GM12878 (cell line): ENCODE measurements around the gene ZBED4. TPM values are rescaled to one million over a fixed set of nuclear protein-coding genes. Genes with fewer than 3 reads are reported as not detected.

Experiments used
- BACH1 ChIP-seq: fragments of 450-650 bp; IDR thresholded peaks from 2 replicates; pipeline ENCODE4 v1.6.1; 2017; ENCODE audit warnings: mild to moderate bottlenecking, borderline replicate concordance
- BRCA1 ChIP-seq: IDR thresholded peaks from 2 replicates; pipeline ENCODE4 v1.6.1; 2011; ENCODE audit warnings: low read depth, low read length, improper control_type of control experiment
- ETV6 ChIP-seq, 2 experiments: fragments of 450-650 bp in 1 of 2; IDR thresholded peaks in 1 of 2; conservative IDR thresholded peaks in 1 of 2; 2 replicates each; pipeline ENCODE4 v1.6.1; 2014; ENCODE audit warnings: antibody characterized with exemption in 1 of 2, borderline replicate concordance in 1 of 2, low read depth in 1 of 2, mild to moderate bottlenecking in 1 of 2, moderate library complexity in 1 of 2
- IKZF2 ChIP-seq, 2 experiments: fragments of 450-650 bp; IDR thresholded peaks; 2 replicates each; pipeline ENCODE4 v1.6.1; 2017; ENCODE audit warnings: mild to moderate bottlenecking in 2 of 2, moderate library complexity in 2 of 2
- JUND ChIP-seq: IDR thresholded peaks from 2 replicates; pipeline ENCODE4 v1.6.1; 2012; ENCODE audit warnings: low read depth, mild to moderate bottlenecking, low read length, improper control_type of control experiment, moderate library complexity
- RCOR1 ChIP-seq: conservative IDR thresholded peaks from 2 replicates; pipeline ENCODE4 v1.6.1; 2012; ENCODE audit warnings: low read depth, low read length, improper control_type of control experiment
- STAT3 ChIP-seq: IDR thresholded peaks from 2 replicates; pipeline ENCODE4 v1.6.1; 2011; ENCODE audit warnings: low read depth, low read length, improper control_type of control experiment
- ZNF24 ChIP-seq: fragments of 450-650 bp; IDR thresholded peaks from 2 replicates; pipeline ENCODE4 v1.6.1; 2017; ENCODE audit warnings: antibody characterized with exemption, mild to moderate bottlenecking
- ZNF274 ChIP-seq: IDR thresholded peaks from one replicate; pipeline ENCODE4 v1.8.0; 2011; ENCODE audit not compliant: insufficient read length, insufficient read depth
- polyA plus RNA-seq, 11 experiments: library from polyadenylated mRNA; depleted of rRNA in 4 of 11; unstranded in 6 of 11; stranded (reverse) in 5 of 11; fragments of >200 nt; fragmentation: Nextera tagmentation in 4 of 11; fragmentation: Illumina TruSeq in 1 of 11; extraction: Ambion mirVana in 4 of 11; extraction: Trizol in 1 of 11; gene quantifications; 1 replicate in 1 of 11; 2 replicates in 10 of 11; pipeline versions ENCODE4 v1.2.1 to v1.2.3, GENCODE V29; 2011 to 2016; ENCODE audit warnings: inconsistent platforms in 2 of 11, missing spikeins in 2 of 11, low read depth in 1 of 11
- total RNA-seq, 4 experiments: library from RNA; depleted of rRNA in 3 of 4; stranded (reverse); fragments of >200 nt in 3 of 4; fragmentation: Illumina TruSeq in 1 of 4; extraction: Trizol in 1 of 4; gene quantifications; 2 replicates each; pipeline versions ENCODE4 v1.2.1 to v1.2.3, GENCODE V29; 2013 to 2021
- TF ChIP-seq, protein P1 (sequence below): fragments of 450-650 bp; IDR thresholded peaks from 2 replicates; pipeline ENCODE4 v1.6.1; 2017; ENCODE audit warnings: mild to moderate bottlenecking, moderate library complexity

Gene ZBED4
- total and polyA plus RNA-seq, 10 of the 15 experiments (the other 5 are each of a cell fraction or from before 2014, with no cell fraction given) = 2.3 to 21.6 (median 12.8) TPM

DNA sequence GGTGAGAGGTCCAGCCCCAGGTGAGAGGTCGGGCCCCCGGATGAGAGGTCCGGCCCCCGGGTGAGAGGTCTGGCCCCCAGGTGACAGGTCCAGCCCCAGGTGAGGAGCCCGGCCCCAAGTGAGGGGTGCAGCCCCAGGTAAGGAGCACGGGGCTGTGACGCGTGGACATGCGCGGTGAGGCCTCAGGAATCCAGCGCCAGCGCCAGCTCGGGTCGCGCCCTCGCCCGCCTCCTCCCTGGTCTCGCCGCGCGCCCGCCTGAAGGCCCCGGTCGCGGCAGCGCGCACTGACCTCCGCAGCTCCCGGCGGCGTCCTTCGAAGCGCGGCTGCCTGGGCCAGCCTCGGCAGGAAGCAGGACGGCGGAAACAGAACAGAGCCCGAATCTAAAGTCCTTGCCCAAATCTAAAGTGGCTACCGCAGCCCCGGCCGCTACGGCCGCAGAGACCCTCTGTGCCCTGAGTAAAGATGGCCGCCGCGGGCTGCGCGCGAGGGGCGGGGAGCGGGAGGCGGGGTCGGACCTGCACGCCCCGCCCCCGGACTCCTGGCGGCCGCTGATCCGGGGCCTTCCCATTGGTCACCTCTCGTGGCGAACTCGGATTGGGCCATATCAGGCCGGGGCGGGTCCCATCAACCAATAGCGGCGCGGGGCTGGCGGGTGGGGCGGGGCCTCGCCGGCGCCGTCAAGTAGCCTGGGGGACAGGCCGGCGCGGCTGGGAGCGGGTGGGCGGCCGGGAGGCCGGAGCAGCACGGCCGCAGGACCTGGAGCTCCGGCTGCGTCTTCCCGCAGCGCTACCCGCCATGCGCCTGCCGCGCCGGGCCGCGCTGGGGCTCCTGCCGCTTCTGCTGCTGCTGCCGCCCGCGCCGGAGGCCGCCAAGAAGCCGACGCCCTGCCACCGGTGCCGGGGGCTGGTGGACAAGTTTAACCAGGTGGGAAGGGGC lies 64.6 kb downstream of the ZBED4 start, which contains the start of the genes ALG12 and CRELD2 (continued):
- TF ChIP-seq JUND (no peak), ZNF274 (no peak), IKZF2 (IDR thresholded peaks at IDR 0.05) (no peak), STAT3 (no peak), ZNF24 (no peak), BRCA1 (no peak), RCOR1 (no peak), ETV6 (conservative IDR thresholded peaks at IDR 0.05 in 1 of 2, IDR thresholded peaks at IDR 0.05 in 1 of 2; ENCODE audit: borderline replicate concordance in 1 of 2, low read depth in 1 of 2) (no peak), BACH1 (peak; percentile 83)
- TF ChIP-seq, protein P1, sequence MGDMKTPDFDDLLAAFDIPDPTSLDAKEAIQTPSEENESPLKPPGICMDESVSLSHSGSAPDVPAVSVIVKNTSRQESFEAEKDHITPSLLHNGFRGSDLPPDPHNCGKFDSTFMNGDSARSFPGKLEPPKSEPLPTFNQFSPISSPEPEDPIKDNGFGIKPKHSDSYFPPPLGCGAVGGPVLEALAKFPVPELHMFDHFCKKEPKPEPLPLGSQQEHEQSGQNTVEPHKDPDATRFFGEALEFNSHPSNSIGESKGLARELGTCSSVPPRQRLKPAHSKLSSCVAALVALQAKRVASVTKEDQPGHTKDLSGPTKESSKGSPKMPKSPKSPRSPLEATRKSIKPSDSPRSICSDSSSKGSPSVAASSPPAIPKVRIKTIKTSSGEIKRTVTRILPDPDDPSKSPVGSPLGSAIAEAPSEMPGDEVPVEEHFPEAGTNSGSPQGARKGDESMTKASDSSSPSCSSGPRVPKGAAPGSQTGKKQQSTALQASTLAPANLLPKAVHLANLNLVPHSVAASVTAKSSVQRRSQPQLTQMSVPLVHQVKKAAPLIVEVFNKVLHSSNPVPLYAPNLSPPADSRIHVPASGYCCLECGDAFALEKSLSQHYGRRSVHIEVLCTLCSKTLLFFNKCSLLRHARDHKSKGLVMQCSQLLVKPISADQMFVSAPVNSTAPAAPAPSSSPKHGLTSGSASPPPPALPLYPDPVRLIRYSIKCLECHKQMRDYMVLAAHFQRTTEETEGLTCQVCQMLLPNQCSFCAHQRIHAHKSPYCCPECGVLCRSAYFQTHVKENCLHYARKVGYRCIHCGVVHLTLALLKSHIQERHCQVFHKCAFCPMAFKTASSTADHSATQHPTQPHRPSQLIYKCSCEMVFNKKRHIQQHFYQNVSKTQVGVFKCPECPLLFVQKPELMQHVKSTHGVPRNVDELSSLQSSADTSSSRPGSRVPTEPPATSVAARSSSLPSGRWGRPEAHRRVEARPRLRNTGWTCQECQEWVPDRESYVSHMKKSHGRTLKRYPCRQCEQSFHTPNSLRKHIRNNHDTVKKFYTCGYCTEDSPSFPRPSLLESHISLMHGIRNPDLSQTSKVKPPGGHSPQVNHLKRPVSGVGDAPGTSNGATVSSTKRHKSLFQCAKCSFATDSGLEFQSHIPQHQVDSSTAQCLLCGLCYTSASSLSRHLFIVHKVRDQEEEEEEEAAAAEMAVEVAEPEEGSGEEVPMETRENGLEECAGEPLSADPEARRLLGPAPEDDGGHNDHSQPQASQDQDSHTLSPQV = no peak
- TF ChIP-seq, all 136 proteins: peak for 38
